GM18498 (cell line): ENCODE data around the gene NQO1.
"Not testable (repeated sequence)": the region's sequence is repeated elsewhere in the genome, so short reads cannot be mapped to it uniquely, and the experiment has no call there.

Source experiments
- ATAC-seq: cut with Tn5 transposase; IDR thresholded peaks from one replicate; pipeline ENCODE4 v1.9.1; 2021; ENCODE audit warnings: mild to moderate bottlenecking, moderate library complexity; ENCODE audit not compliant: unreplicated experiment

The NQO1 gene

DNA sequence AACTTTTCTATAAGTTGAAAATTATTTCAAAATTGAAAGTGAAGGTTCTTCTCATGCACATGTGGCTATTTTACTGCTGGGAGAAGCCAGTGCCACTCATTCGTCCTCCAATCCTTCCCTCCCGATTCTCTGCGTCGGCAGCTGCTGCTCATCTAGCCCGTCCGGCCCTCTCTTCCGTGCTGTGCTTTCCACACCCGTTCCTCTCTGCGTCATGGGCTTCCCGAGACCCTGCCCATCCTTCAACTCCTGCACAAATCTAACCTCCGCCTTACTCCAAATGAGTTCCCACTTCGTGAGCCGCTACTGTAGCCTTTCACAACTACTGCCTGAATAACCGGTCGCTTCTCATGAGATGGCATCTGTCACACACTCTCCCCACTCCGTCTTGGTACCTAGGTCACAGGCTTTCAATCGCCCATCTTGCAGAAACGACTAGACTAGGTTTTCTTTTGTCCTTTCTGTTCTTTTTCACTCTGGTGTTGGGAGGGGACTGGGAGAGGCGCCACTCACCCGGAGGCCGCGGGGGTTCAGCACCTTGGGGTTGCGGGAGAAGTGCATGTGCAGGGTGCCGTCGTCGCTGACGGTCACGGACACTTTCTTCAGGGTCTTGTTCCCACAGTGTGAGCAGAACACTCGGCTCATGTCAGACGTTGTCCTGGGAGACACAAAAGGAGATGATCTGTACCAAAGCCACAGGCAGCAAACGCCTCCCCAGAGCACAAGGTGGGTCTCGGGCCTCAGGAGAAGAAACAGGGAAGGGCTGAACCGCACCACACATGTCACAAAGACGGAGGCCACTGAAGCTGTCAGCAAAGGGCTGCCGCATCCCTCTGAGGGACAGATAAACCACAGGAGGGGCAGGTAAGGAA, 18.2 kb upstream of the NQO1 start:
- no peak for ATAC-seq

DNA sequence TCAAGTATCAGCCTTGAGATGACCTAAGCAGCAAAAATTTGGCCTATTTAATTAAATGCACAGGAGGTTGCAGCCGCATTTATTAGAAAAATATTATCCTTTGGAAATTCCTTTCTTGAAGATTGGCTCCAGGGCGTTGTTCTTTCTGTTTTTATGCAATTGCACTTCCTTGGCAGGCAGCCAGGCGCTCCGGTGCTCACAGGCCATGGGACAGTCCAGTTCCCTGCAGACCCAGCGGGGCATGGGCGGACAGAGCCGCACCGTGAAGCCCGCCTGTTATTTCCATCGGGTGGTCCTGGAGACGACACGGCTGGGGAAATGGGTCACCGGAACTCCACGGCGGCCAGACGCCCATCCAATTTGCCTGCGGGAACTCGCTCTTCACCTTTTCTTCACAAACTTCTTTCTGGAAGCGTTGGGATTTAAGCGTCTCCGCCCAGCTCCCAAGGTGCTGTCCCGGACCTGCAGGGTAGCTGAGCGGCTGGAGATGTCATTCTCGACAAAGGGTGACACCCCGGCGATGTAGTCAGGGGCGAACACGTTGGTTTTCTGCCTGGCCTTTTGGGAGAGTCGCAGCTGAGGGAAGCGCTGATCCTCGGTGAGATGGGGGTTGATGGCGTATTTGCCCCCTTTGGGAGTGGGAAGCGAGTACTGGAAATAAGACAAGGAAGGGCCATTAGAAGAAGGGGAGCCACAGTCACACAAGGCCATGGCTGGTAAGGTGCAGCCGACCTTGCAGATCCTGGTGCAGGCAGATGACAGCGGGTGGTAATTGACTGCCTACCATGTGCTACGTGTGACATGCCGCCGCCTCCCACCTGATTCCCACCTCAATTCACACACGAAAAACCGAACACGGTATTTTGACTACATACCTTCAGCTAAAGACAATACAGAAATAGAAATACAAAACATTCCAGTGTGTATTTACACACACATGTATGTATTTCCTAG, 15.9 kb upstream of the NQO1 start:
- ATAC-seq, result no peak

DNA sequence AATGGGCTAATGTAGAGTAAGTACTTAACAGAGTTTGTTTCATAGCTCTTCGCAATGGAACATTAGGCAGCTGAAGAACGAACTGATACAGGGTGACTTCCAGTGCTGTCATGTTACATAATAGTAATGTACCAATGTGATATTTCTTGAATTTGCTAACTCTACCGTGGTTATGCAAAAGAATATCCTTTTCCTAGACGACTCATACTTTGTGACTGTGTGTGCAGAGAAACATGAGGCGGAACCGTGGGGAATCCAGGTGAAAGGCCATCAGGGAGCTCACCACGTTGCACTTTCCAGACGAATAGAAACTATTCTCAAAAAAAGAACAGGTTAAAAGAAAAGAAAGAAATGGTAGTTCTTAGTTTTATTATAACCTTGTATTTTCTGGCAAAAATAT, 15.2 kb upstream of the NQO1 start:
- ATAC-seq, result no peak

DNA sequence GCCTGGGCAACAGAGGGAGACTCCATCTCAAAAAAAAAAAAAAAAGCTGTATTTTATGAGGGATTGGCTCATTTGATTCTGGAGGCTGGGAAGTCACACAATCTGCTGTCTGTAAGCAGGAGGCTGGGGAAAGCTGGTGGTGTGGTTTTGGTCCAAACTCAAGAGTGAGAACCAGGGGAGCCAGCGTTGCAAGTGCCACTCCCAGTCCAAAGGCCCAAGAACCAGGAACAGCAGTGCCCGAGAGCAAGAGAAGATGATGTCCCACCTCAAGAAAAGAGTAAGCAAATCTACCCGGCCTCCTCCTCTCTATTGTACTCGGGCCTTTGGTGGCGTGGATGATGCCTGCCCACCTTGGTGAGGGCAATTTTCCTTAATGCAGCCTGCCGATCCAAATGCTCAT, 5.7 kb upstream of the NQO1 start:
- no peak for ATAC-seq

DNA sequence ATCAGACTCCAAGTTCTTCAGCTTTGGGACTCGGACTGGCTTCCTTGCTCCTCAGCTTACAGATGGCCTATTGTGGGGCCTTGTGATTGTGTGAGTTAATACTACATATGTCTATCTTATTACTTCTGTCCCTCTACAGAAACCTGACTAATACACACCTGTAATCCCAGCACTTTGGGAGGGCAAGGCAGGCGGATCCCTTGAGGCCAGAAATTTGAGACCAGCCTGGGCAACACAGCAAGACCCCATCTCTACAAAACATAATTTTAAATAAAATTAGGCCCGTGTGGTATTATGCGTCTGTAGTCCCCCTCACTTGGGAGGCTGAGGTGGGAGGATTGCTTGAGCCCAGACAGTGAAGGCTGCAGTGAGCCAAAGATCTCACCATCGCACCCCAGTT, 4.9 kb upstream of the NQO1 start:
- ATAC-seq, result not testable (repeated sequence)

DNA sequence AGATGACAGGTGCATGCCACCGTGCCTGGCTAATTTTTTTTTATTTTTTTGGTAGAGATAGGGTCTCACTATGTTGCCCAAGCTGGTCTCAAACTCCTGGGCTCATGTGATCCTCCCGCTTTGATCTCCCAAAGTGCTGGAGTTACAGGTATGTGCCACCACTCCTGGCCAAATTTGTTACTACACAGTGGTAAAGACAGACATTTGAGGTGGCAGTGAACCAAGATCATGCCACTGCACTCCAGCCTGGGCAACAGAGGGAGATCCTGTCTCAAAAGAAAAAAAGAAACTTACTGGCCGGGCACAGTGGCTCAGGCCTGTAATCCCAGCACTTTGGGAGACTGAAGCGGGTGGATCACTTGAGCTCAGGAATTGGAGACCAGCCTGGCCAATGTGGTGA, 2.7 kb upstream of the NQO1 start:
- not testable (repeated sequence) for ATAC-seq

DNA sequence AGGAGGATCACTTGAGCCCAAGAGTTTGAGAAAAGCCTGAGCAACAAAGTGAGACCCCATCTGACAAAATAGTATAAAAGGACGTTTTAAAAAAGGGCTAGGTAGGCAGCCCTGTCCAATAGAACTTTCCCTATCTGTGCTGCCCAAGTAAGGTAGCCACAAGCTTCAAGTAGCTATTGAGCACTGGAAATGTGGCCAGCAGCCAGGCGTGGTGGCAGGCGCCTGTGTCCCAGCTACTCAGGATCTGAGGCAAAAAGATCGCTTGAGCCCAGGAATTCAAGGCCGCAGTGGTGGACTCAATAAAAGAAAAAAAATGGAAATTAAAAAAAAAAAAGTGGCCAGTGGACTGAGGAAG, 1.5 kb upstream of the NQO1 start:
- ATAC-seq, result no peak

DNA sequence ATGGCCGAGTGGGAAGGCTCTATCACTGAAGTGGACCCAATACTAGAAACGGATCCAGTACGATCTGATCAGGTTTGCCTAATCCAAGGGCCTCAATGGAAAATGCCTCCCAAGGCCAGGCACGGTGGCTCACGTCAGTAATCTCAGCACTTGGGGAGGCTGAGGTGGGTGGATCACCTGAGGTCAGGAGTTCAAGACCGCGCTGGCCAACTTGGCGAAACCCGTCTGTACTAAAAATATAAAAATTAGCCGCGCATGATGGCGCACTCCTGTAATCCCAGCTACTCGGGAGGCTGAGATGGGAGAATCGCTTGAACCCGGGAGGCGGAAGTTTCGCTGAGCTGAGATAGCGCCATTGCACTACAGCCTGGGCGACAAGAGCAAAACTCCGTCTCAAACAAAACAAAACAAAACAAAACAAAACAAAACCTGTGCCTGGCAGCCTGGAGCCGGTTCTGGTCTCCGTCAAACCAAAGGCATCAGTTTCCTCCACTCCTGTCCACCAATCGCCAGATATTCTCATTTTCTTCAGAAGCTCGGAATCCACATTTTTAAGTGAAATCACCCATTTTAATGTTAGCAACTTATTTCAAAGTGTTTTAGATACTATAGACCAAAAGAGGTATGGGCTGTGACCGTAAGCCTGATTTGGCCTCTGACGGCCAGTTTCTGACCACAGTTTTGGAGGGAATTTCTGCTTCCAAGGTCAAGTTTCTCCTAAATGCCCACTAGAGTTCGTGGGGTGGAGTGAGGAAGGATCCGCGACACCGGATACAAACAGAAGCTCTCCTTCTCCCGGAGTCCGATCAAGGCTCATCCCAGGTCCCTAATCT, 664 bp downstream of the NQO1 start:
- no peak for ATAC-seq

DNA sequence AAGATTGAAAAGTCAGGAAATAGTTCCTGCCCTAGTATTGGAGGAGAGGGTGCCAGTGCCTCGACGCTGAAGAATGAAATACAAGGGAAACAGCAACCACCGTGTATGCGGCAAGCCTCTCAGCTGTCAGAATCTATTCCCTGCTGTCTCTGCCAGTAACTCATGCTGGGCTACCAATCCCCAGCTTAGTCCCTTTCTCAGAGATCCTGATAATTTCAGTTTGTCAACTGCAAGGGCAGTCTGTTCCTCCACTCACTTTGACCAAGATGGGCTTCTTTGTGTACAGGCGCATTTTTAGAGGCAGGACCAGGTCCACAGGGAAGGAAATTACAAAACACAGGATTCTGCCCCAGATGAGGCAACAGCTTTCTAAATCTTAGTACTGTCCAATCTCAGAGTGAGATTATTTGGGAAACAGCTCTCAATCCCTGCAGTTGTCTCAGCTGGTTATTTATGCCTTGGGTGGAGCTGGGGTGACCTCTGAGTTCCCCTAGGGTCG, 1.3 kb downstream of the NQO1 start:
- ATAC-seq, result no peak

DNA sequence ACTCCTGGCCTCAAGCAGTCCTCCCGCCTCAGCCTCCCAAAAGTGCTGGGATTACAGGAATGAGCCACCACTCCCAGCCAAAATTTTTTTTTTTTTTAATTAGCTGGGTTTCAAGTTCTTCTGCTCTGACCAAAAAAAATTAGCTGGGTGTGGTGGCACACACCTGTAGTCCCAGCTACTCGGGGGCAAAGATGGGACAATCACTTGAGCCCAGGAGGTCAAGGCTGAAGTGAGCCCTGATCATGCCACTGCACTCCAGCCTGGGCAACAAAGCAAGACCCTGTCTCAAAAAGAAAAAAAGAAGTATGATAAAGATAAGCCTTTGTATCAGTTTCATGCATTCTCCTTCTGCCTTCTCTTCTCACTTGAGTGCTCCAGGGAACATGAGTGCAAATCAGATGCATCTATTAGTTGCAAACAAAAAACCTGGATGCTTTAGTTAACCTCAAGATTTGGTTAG, 1.9 kb downstream of the NQO1 start:
- no peak for ATAC-seq

DNA sequence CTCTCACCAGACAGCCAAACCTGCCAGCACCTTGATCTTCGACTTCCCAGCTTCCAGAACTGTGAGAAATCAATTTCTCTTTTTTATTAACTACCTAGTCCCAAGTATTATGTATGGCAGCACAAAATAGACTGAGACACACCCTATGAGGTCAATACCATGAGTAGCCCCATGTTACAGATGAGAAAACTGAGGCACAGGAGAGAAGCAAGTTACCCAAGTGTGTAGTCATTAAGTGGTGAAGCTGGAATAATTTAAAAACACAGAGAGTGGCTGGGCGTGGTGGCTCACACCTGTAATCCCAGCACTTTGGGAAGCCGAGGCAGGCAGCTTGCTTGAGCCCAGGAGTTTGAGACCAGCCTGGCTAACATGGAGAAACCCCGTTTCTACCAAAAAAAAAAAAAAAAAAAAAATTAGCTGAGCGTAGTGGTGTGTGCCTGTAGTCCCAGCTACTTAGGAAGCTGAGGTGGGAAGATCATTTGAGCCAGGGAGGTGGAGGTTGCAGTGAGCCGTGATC, 4.9 kb downstream of the NQO1 start:
- no peak for ATAC-seq

DNA sequence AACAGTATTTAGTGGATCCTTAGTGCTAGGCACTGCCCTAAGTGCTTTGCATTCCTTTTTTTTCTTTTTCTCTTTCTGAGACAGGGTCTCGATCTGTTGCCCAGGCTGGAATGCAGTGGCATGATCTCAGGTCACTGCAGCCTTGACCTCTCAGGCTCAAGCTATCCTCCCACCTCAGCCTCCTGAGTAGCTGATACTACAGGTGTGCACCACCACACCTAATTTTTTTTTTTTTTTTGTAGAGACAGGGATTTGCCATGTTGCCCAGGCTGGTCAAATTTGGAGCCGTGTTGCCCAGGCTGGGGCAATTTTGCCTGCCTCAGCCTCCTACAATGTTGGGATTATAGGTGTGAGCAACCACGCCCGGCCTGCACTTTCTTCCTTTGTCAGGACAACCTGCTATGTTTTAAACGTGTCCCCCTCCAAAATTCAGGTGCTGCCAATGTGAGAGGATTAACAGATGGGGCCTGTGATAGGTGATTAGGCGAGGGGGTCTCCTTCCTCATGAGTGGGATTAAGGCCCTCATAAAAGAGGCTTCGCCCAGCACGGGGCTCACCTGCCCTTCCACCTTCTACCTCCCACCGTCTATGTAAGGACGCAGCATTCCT, 5.4 kb downstream of the NQO1 start:
- ATAC-seq, result no peak

DNA sequence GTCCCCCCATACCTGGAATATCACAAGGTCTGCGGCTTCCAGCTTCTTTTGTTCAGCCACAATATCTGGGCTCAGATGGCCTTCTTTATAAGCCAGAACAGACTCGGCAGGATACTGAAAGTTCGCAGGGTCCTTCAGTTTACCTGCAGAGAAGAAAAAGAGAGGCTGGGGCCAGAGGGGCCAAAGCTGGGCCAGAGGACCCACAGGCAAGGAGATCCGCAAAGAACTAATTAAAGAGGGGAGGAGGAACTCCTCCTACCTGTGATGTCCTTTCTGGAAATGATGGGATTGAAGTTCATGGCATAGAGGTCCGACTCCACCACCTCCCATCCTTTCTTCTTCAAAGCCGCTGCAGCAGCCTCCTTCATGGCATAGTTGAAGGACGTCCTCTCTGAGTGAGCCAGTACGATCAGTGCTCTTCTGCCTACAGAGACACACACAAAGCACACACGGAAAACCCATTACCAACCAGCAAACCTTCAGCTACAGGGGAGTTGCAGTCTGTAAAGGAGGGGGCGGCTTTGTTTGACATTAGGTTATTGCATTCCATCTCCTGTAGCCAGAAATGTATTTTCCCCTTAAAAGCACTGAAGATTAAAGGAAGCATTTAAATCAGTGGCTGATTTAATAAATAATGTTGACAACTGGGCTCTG, 8.1 kb downstream of the NQO1 start:
- no peak for ATAC-seq

DNA sequence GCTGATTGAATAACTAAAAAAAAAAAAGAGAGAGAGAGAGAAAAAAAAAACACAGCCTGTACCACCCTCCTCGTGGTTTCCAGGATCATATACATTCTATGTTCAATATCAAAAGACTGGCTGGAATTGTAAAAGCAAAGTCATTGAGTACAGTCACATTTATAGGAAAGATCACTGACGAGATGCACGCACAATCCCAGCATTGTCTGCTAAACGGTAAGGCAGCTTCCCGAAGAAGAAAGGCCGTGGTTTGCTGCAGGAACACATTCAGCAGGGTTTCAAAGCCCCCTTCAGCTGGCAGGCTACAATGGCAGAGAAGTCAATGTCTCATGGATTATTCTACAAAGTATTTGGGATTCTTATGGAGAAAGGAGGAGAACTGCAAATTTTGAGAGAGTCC, 9.3 kb downstream of the NQO1 start:
- ATAC-seq, result no peak

DNA sequence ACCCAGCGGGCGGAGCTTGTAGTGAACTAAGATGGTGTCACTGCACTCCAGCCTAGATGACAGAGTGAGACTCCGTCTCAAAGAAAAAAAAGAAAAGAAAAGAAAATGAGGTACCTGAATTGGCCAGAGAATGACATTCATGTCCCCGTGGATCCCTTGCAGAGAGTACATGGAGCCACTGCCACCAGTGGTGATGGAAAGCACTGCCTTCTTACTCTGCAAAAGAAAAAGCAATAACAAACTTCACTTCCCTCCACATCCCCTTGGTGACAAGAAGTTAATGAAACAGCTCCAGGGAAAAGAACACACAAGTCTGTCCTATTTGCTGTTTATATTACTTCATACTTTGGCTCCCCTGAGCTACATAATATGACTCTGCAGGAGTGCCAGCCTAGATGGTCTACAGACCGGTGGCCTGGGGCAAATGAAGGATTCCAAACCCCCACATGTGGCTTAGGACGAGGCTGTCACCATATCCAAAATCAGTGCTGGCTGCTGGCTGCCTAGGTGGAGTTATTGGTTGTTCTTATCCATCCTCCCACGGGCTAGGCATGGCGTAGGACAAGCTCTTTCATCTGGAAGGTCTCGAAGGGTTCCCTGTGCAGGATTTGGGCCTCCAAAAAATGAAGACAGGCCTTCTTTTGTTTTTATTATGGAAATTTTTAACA, 13.3 kb downstream of the NQO1 start:
- no peak for ATAC-seq

DNA sequence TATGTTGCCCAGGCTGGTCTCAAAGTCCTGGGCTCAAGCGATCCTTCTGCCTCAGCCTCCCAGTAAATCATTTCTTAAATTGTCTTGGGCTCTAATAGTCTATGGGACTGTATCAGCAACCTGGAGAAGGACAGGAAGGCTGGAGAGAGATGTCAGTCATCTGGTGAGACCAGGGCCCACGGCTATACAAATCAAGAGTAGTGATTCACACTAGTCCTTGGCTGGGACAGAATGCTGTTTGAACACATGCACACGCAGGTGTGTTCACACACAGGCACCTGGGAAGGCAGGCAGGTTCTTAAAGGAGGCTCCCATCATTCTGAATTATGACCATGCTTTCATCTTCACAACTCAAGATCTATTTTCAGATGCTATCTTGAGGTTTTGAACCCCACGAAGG, 14.1 kb downstream of the NQO1 start:
- ATAC-seq, result no peak

DNA sequence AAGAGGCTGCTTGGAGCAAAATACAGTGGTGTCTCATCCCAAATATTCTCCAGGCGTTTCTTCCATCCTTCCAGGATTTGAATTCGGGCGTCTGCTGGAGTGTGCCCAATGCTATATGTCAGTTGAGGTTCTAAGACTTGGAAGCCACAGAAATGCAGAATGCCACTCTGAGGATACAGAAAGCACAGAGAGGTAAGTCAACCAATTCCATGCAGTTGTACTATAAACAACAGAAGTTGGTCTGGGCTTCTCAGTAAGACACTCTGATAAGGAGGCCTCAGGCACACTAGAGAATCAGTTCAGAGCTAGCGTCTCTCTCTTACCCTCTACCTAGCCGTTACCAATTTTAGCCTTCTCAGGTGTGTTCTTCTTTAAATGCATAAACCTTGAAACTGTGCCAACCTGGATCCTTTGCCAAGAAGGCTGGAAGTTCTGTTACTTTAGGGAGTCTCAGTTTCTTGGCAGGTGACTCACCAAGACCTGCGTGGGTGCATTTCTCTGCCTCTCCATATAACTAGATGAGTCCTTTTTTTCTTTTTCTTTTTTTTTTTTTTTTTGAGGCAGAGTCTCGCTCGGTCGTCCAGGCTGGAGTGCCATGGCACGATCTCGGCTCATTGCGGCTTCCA, 15.1 kb downstream of the NQO1 start:
- no peak for ATAC-seq

DNA sequence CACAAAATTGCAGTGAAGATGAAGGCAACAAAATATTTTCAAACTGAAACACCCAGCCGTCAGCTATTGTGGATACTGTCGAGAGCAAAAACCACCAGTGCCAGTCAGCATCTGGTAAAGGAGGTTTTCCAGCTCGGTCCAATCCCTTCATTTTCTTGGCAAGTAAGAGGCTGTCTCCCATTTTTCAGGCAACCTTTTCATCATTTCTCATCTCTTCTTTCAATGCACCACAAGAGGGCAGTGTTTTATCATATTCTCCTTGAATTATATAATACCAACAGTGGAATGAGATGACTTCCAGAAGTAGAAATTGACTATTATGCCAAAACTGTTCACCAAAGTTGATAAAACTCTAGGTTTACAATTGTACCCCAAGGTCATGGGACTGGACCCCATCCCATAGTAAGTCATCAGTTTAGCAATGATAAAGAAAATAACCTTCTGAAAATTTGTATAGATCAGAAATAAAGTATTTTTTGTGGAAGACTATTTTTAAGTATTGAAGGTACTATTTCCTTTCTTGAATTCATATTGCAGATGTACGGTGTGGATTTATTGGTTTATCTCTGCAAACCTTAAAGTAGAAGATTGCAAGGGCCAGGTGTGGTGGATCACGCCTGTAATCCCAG, 16.8 kb downstream of the NQO1 start:
- ATAC-seq, result no peak
